H1 (cell line): Measurements from ENCODE around the gene PRSS8. TPM values are rescaled to one million over a fixed set of nuclear protein-coding genes. Genes with fewer than 3 reads are reported as not detected.

Source experiments
- CTCF ChIA-PET: fragments of 300-600 bp; sonication (Branson Sonifier 250); formaldehyde crosslinking; loops from one replicate; lab custom pipeline; 2021; ENCODE audit not compliant: partially characterized antibody; lab: Charles Lee
- POLR2A ChIA-PET: fragments of 300-600 bp; sonication (Branson Sonifier 250); formaldehyde crosslinking; loops from one replicate; lab custom pipeline; 2021; ENCODE audit warnings: inconsistent platforms; ENCODE audit not compliant: partially characterized antibody; lab: Charles Lee
- DNase-seq, 2 experiments: peaks; one replicate each; pipeline versions ENCODE4 v3.0.0 to v3.0.0-alpha.2; 2010 to 2022; ENCODE audit warnings: low spot score in 2 of 2, low read depth in 1 of 2, mixed read lengths in 1 of 2
- FAIRE-seq: peaks from 2 replicates; lab custom pipeline; 2011; peaks lifted over from hg19 to GRCh38; lab: Jason Lieb, UNC
- H2AFZ ChIP-seq: 2 replicates; pipeline ENCODE4 v1.8.1; 2012; ENCODE audit warnings: low read length, inconsistent platforms
- H2AK5ac ChIP-seq: 2 replicates; pipeline ENCODE4 v1.6.1; 2013; ENCODE audit warnings: low read depth, low read length
- H2BK120ac ChIP-seq: replicated peaks from 2 replicates; pipeline ENCODE3; 2013; ENCODE audit warnings: low read depth, low read length, inconsistent platforms
- H2BK12ac ChIP-seq: 2 replicates; pipeline ENCODE4 v1.6.1; 2013; ENCODE audit warnings: low read depth, low read length
- H2BK15ac ChIP-seq: 2 replicates; pipeline ENCODE4 v1.6.1; 2013; ENCODE audit warnings: low read length
- H2BK20ac ChIP-seq: 2 replicates; pipeline ENCODE4 v1.6.1; 2013; ENCODE audit warnings: low read length
- H2BK5ac ChIP-seq: 2 replicates; pipeline ENCODE4 v1.6.1; 2013; ENCODE audit warnings: low read depth, low read length
- H3K14ac ChIP-seq: 2 replicates; pipeline ENCODE4 v1.6.1; 2013; ENCODE audit warnings: inconsistent platforms; ENCODE audit not compliant: insufficient read length
- H3K18ac ChIP-seq: 2 replicates; pipeline ENCODE4 v1.6.1; 2013; ENCODE audit warnings: low read length; ENCODE audit errors: extremely low read depth
- H3K23ac ChIP-seq: 2 replicates; pipeline ENCODE4 v1.6.1; 2013; ENCODE audit warnings: inconsistent platforms; ENCODE audit not compliant: insufficient read length
- H3K23me2 ChIP-seq: 2 replicates; pipeline ENCODE4 v1.6.1; 2013; ENCODE audit warnings: low read depth, low read length
- H3K27ac ChIP-seq: 2 replicates; pipeline ENCODE4 v1.6.1; 2011; ENCODE audit warnings: low read depth, low read length, inconsistent platforms
- H3K27me3 ChIP-seq, 4 experiments: replicated peaks in 1 of 4; 1 replicate in 1 of 4; 2 replicates in 3 of 4; pipeline versions ENCODE4 v1.6.1 to v1.8.1; 2011 to 2013; ENCODE audit warnings: low read length in 3 of 4, mild to moderate bottlenecking in 3 of 4, inconsistent platforms in 2 of 4, mixed read lengths in 2 of 4, moderate library complexity in 1 of 4; ENCODE audit not compliant: control insufficient read depth in 3 of 4, insufficient read depth in 3 of 4; ENCODE audit errors: extremely low read depth in 1 of 4
- H3K36me3 ChIP-seq, 4 experiments: 2 replicates each; pipeline versions ENCODE4 v1.6.1 to v1.8.1; 2011 to 2013; ENCODE audit warnings: mild to moderate bottlenecking in 4 of 4, low read length in 3 of 4, moderate library complexity in 2 of 4, control low read depth in 1 of 4, inconsistent platforms in 1 of 4; ENCODE audit not compliant: insufficient read depth in 4 of 4, control insufficient read depth in 2 of 4
- H3K4ac ChIP-seq: replicated peaks from 2 replicates; pipeline ENCODE3; 2013; ENCODE audit warnings: low read length, low read depth, mixed read lengths, inconsistent platforms; ENCODE audit not compliant: insufficient read length
- H3K4me1 ChIP-seq, 4 experiments: replicated peaks in 1 of 4; 1 replicate in 1 of 4; 2 replicates in 3 of 4; pipeline versions ENCODE4 v1.6.1 to v1.8.1; 2011 to 2013; ENCODE audit warnings: low read length in 3 of 4, inconsistent platforms in 2 of 4, mixed read lengths in 1 of 4; ENCODE audit not compliant: insufficient read depth in 4 of 4, control insufficient read depth in 3 of 4
- H3K4me2 ChIP-seq, 2 experiments: 2 replicates each; pipeline versions ENCODE4 v1.6.1 to v1.8.1; 2011 to 2013; ENCODE audit warnings: low read depth in 2 of 2, low read length in 2 of 2, control low read depth in 1 of 2, inconsistent platforms in 1 of 2, mild to moderate bottlenecking in 1 of 2; ENCODE audit not compliant: insufficient read depth in 1 of 2
- H3K4me3 ChIP-seq, 4 experiments: fragments of 200-600, 300-600 bp in 1 of 4; sonication (generic), shearing (Covaris generic), sonication (Bioruptor Twin) in 1 of 4; 2 replicates each; pipeline versions ENCODE4 v1.5.1 to v1.8.1; 2011 to 2016; ENCODE audit warnings: low read length in 4 of 4, low read depth in 3 of 4, control low read depth in 2 of 4, inconsistent platforms in 2 of 4, mild to moderate bottlenecking in 2 of 4, mixed read lengths in 1 of 4, moderate library complexity in 1 of 4; ENCODE audit not compliant: insufficient read depth in 2 of 4; ENCODE audit errors: extremely low read depth in 1 of 4
- H3K56ac ChIP-seq: replicated peaks from 2 replicates; pipeline ENCODE3; 2013; ENCODE audit warnings: low read depth, mild to moderate bottlenecking, mixed read lengths, low read length, inconsistent platforms; ENCODE audit not compliant: insufficient read length
- H3K79me1 ChIP-seq: 2 replicates; pipeline ENCODE4 v1.6.1; 2013; ENCODE audit warnings: low read depth, low read length, control low read depth
- H3K79me2 ChIP-seq, 2 experiments: 2 replicates each; pipeline versions ENCODE4 v1.6.1 to v1.8.1; 2012 to 2013; ENCODE audit warnings: low read length in 2 of 2, mild to moderate bottlenecking in 2 of 2, inconsistent platforms in 1 of 2; ENCODE audit not compliant: insufficient read depth in 2 of 2, control insufficient read depth in 1 of 2
- H3K9ac ChIP-seq, 4 experiments: replicated peaks in 1 of 4; 1 replicate in 1 of 4; 2 replicates in 3 of 4; pipeline versions ENCODE4 v1.6.1 to v1.8.1; 2011 to 2013; ENCODE audit warnings: low read depth in 3 of 4, low read length in 3 of 4, control low read depth in 2 of 4, mild to moderate bottlenecking in 2 of 4, moderate library complexity in 2 of 4, inconsistent platforms in 1 of 4; ENCODE audit errors: extremely low read depth in 1 of 4
- H3K9me3 ChIP-seq, 2 experiments: 2 replicates each; pipeline versions ENCODE4 v1.6.1 to v1.8.1; 2012 to 2013; ENCODE audit warnings: mild to moderate bottlenecking in 2 of 2, moderate library complexity in 2 of 2, control low read depth in 1 of 2, inconsistent platforms in 1 of 2, low read depth in 1 of 2, low read length in 1 of 2, mixed read lengths in 1 of 2; ENCODE audit not compliant: insufficient read depth in 2 of 2
- H4K20me1 ChIP-seq, 2 experiments: replicated peaks in 1 of 2; 2 replicates each; pipeline versions ENCODE3 to v1.8.1; 2011 to 2013; ENCODE audit warnings: inconsistent platforms in 2 of 2, low read length in 2 of 2, mild to moderate bottlenecking in 1 of 2; ENCODE audit not compliant: insufficient read depth in 2 of 2, control insufficient read depth in 1 of 2
- H4K5ac ChIP-seq: 2 replicates; pipeline ENCODE4 v1.6.1; 2013; ENCODE audit warnings: low read length, low read depth, mixed read lengths, inconsistent platforms; ENCODE audit not compliant: insufficient read length
- H4K8ac ChIP-seq: 2 replicates; pipeline ENCODE4 v1.8.0; 2013; ENCODE audit warnings: mild to moderate bottlenecking, moderate library complexity, low read length, inconsistent platforms; ENCODE audit not compliant: insufficient read depth; ENCODE audit errors: extremely low read depth
- H4K91ac ChIP-seq: replicated peaks from 2 replicates; pipeline ENCODE3; 2013; ENCODE audit warnings: low read length, mixed read lengths, inconsistent platforms; ENCODE audit not compliant: insufficient read length
- ASH2L ChIP-seq: fragments of 200-600, 300-600 bp; sonication (generic); IDR thresholded peaks from one replicate; pipeline ENCODE4 v1.7.1; 2017; ENCODE audit warnings: low read length
- ATF2 ChIP-seq: IDR thresholded peaks from 2 replicates; pipeline ENCODE4 v1.6.1; 2012; ENCODE audit warnings: low read length, inconsistent platforms
- CBX8 ChIP-seq: fragments of 300-800, 300-1000 bp; sonication (generic); IDR thresholded peaks from 2 replicates; pipeline ENCODE4 v1.7.1; 2016; ENCODE audit warnings: low read depth, low read length, borderline replicate concordance
- CREB1 ChIP-seq: IDR thresholded peaks from 2 replicates; pipeline ENCODE4 v1.6.1; 2012; ENCODE audit warnings: inconsistent platforms
- MAX ChIP-seq: IDR thresholded peaks from 2 replicates; pipeline ENCODE4 v1.6.1; 2012; ENCODE audit warnings: inconsistent platforms
- POLR2A ChIP-seq, 2 experiments: IDR thresholded peaks; 1 replicate in 1 of 2; 2 replicates in 1 of 2; pipeline ENCODE4 v1.6.1; 2011; ENCODE audit warnings: low read depth in 2 of 2, low read length in 2 of 2, mild to moderate bottlenecking in 2 of 2; ENCODE audit errors: control extremely low read depth in 1 of 2
- RFX5 ChIP-seq: IDR thresholded peaks from 2 replicates; pipeline ENCODE4 v1.6.1; 2011; ENCODE audit warnings: low read depth, low read length, improper control_type of control experiment, borderline replicate concordance
- RNF2 ChIP-seq: fragments of 200-900, 300-1000 bp; sonication (generic); IDR thresholded peaks from 2 replicates; pipeline ENCODE4 v1.7.1; 2016; ENCODE audit warnings: borderline replicate concordance, low read depth, mild to moderate bottlenecking, antibody characterized with exemption, low read length; ENCODE audit not compliant: poor library complexity, severe bottlenecking; ENCODE audit errors: missing control alignments
- RXRA ChIP-seq: IDR thresholded peaks from 2 replicates; pipeline ENCODE4 v1.6.1; 2011; ENCODE audit warnings: low read depth, mild to moderate bottlenecking, low read length, moderate library complexity; ENCODE audit not compliant: insufficient read depth
- SRF ChIP-seq: IDR thresholded peaks from 2 replicates; pipeline ENCODE4 v1.6.1; 2011; ENCODE audit warnings: mild to moderate bottlenecking, low read depth, low read length, moderate library complexity
- WGBS, 2 experiments: shearing (Covaris generic) in 1 of 2; methylation state at CpG; one replicate each; pipeline versions ENCODE4 v1.1.6 to v1.1.7; 2013 to 2015; ENCODE audit warnings: low lambda C conversion rate in 2 of 2, mixed read lengths in 2 of 2, inconsistent platforms in 1 of 2, low coverage in 1 of 2, missing lambda C conversion rate in 1 of 2; ENCODE audit not compliant: insufficient replicate concordance in 2 of 2, insufficient coverage in 1 of 2, insufficient read length in 1 of 2; ENCODE audit errors: extremely low coverage in 1 of 2, missing lambda C conversion rate in 1 of 2; 5-methylcytosine and 5-hydroxymethylcytosine counted together
- polyA plus RNA-seq, 7 experiments: library from polyadenylated mRNA; depleted of rRNA in 3 of 7; stranded (reverse) in 5 of 7; unstranded in 2 of 7; fragments of >200 nt in 5 of 7; fragments of 200-250 nt in 2 of 7; gene quantifications; 1 replicate in 5 of 7; 2 replicates in 1 of 7; 4 replicates in 1 of 7; pipeline versions ENCODE4 v1.2.1 to v1.2.3, GENCODE V29; 2011 to 2013; ENCODE audit warnings: missing spikeins in 2 of 7, mixed read lengths in 2 of 7
- total RNA-seq: library from RNA; stranded (reverse); fragmentation: NEBNext Ultra II Directional; extraction: Animal tissue kit (Norgen Biotek cat#: 25700); gene quantifications from 2 replicates; pipeline ENCODE4 v1.2.1, GENCODE V29; 2021
- TF ChIP-seq, protein P1 (sequence below): IDR thresholded peaks from 2 replicates; pipeline ENCODE4 v1.6.1; 2011; ENCODE audit warnings: low read length, improper control_type of control experiment

The PRSS8 gene
- total and polyA plus RNA-seq, 2 of the 8 experiments (the other 6 are each of a cell fraction or from before 2014, with no cell fraction given): 87.7 to 273 TPM

DNA sequence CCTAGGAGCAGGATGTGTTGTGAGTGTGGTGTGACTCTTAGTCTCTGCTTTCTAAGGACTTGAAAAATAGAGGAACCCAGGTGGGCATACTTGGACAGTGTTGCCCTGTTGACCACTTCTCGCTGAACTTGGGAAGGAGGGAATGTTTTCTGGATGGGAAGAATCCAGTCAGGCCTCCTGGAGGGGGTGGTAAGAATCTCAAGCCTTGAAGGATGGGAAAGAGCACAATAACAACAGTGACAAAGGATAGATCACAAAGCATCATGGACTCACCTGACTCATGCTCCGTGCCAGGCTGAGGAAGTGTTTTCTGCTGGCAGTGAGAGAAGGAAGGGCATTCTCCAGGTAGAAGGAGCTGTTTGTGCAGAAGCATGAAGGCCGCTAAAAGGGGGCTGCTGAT, 9.7 kb downstream of the PRSS8 start:
- Histone ChIP-seq H3K9me3 (no peaks in the 10 kb centered on the region), H2BK12ac (no peak overlapping the region), H3K56ac (no peak overlapping the region), H3K79me2 (no peaks in the 10 kb centered on the region), H2BK5ac (no peak overlapping the region), H3K18ac (no peak overlapping the region), H3K23ac (no peak overlapping the region), H3K4me3 (no peak overlapping the region), H4K8ac (no peak overlapping the region), H3K79me1 (no peaks in the 10 kb centered on the region; the same call in 1 of the 2 replicates), H4K20me1 (no peaks in the 10 kb centered on the region), H3K9ac (no peak overlapping the region), H3K36me3 (peaks cover 5 to 21% (median 15%) of the 10 kb centered on the region in 4 experiments; a peak in 7 of 8 replicates), H3K14ac (no peak overlapping the region), H2BK120ac (no peak overlapping the region), H3K27me3 (no peaks in the 10 kb centered on the region), H3K4ac (no peak overlapping the region), H2BK20ac (no peak overlapping the region), H3K27ac (no peak overlapping the region), H2BK15ac (no peak overlapping the region), H3K4me2 (no peak overlapping the region), H2AFZ (no peak overlapping the region), H2AK5ac (no peak overlapping the region), H4K5ac (no peak overlapping the region), H3K4me1 (peaks cover 0 to 8% (median 6%) of the 10 kb centered on the region in 4 experiments; a peak in 6 of 7 replicates), H3K23me2 (no peaks in the 10 kb centered on the region), H4K91ac (no peak overlapping the region)
- ChIA-PET POLR2A (interaction anchor here (0.9 to 34.9 kb wide), 4 partner anchors 5 to 64 kb away, joined by 3 to 713 read pairs (median 361); partner anchors contain the start of genes BCKDK, FUS, KAT8 and PRSS36), CTCF (interaction anchor here (0.7 to 1.9 kb wide), 3 partner anchors 32 to 325 kb away, joined by 3 to 5 read pairs (median 3); no protein-coding TSS in a partner anchor)
- no peak for FAIRE-seq
- WGBS, 2 experiments: 86% methylated on average over 3 of the region's 3 CpGs; no CpG with 5 or more reads in 1 of the 2 experiments
- DNase-seq: no peak
- TF ChIP-seq RFX5: no peak
- no peak for TF ChIP-seq CREB1
- no peak for TF ChIP-seq RNF2
- TF ChIP-seq, protein P1, sequence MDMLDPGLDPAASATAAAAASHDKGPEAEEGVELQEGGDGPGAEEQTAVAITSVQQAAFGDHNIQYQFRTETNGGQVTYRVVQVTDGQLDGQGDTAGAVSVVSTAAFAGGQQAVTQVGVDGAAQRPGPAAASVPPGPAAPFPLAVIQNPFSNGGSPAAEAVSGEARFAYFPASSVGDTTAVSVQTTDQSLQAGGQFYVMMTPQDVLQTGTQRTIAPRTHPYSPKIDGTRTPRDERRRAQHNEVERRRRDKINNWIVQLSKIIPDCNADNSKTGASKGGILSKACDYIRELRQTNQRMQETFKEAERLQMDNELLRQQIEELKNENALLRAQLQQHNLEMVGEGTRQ: no peak
- no peak for TF ChIP-seq ASH2L
- no peak for TF ChIP-seq CBX8
- TF ChIP-seq SRF: no peak
- no peak for TF ChIP-seq RXRA
- no peak for TF ChIP-seq ATF2
- TF ChIP-seq POLR2A (IDR thresholded peaks at IDR 0.05; ENCODE audit: control extremely low read depth in 1 of 2, low read depth in 2 of 2, low read length in 2 of 2): no peak
- TF ChIP-seq MAX: no peak
